Fibroblast of the conjunctiva (primary cell): ENCODE data around the gene SMIM15.
"Not testable (repeated sequence)": the region's sequence is repeated elsewhere in the genome, so short reads cannot be mapped to it uniquely, and the experiment has no call there.

Experiments used
- DNase-seq: peaks from one replicate; pipeline ENCODE4 v3.0.0-alpha.2; 2010; ENCODE audit warnings: low read depth

The SMIM15 gene, protein sequence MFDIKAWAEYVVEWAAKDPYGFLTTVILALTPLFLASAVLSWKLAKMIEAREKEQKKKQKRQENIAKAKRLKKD

DNA sequence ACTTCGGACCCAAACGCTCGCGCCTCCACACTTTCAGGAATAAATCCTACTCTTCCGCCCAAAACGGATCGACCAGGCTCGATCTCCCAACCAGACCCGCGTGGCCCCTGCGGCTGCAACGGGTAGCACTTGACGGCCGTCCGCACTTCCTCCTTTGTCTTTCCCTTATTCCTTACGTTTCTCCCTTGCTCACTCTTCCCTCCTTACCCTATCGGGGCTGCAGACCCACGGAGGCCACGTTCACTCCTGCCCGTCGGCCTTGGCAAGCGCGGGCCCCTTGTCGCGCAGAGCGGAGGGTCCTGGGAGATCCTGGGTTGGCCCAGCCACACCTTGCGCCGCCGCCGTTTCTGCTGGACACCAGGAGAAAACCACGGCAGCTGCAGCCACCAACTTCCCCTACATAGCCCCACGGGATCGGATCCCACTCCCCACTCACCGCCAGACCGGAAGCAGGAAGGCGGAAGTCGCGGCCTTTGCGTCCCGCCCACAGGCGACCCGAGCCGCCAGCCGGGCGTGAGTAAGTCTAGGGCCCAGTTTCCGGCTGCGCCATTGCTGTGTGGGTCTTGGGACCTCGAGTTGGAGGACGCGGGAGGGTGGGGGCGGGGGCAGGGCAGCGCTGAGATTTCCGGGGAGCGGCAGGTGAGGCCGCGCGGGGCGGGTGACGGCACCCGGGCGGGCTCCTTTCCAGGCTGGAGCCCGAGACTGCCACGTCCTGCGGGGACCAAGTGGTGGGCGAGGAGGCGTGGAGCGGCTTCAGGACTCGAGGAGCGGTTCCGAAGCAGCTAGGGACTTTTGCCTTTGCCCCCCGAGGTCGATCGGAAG, at the start of gene SMIM15:
TSS of gene SMIM15 (minus strand) at position 459 of the 822 bp plus-strand sequence. CDS start 2,297 bp downstream, outside the sequence.
- DNase-seq: peak; percentile 76

DNA sequence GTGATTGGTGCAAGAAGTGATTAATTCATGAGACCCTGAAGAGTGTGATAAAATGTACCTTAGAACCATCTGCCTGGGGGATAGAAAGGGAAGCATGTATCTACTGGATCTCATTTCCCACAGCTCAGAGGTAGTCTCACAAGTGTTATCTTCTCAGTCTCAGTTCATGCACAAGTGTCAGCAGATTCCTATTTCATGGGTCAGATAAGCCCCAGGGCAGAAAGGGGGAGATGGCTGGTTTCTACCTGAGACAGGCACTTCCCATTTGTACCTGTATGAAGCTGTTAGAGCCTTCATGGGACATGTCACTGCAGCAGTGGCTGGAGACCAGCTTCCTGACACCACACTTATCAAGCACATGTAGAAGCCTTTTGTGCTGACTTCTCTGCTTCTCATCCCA, 45.6 kb upstream of the SMIM15 start:
- DNase-seq: no peak

DNA sequence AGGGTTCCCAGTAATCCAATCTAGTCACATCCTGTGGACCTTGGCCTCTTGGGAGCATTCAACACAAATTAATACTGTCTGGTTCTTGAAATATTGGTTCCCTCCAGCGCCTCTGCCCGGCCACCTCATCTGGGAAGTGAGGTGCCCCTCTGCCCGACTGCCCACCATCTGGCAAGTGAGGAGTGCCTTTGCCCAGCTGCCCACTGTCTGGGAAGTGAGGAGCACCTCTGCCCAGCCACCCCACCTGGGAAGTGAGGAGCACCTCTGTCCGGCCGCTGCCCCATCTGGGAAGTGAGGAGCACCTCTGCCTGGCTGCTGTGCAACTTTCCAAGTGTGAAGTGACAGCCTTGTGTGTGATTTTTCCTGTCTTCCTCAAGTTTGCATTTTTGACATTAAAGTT, 42.7 kb upstream of the SMIM15 start:
- no peak for DNase-seq

DNA sequence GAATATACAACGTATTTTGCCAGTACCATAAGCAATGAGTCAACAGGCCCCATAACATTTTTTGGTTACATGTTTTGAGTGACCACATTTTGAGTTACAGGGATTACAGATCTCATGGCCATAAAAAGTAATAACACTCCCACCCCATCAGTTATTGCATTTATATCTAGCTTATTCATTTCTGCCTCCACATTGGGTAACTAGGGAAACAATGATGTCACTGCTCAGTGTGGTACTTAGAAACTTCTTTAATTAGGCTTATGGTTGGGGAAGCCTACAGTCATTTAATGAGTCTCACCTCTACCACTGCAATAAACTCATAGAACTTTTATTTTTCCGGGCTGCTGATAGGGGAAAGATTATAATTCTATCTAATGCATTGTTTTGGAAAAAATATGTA, 39.9 kb upstream of the SMIM15 start:
- no peak for DNase-seq

DNA sequence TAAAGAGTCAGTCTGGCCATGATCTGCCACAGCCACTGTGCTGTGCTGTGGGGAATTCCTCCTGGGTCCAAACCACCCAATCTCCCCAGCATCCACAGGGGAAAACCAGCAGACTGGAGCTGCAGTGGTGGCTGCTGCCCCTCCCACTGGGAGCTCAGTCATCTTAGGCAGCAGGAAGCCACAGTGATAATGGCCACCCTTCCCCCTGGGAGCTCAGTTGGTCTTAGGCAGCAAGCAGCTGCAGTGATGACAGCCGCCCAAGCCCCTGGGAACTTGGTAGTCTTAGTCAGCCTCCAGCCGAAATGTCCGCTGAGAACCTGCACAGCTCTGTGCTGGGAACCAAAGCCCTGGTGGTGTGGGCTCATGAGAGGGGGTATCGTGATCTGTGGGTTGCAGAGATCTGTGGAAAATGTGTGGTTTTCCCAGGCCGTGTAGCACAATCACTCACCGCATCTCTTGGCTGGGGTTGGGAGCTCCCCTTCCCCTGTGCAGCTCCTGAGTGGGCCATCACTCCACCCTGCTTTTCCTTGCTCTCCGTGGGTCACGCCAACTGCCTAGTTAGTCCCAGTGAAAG, 38.4 kb upstream of the SMIM15 start:
- no peak for DNase-seq

DNA sequence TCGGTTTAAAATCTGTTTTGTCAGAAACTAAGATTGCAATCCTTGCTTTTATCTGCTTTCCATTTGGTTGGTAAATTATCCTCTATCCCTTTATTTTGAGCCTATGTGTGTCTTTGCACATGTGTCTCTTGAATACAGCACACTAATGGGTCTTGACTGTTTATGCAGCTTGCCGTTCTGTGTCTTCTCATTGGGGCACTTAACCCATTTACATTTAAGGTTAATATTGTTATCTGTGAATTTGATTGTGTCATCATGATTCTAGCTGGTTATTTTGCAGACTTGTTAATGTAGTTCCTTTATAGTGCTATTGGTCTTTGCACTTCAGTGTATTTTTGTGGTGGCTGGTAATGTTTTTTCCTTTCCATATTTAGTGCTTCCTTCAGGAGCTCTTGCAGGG, 36.3 kb upstream of the SMIM15 start:
- no peak for DNase-seq

DNA sequence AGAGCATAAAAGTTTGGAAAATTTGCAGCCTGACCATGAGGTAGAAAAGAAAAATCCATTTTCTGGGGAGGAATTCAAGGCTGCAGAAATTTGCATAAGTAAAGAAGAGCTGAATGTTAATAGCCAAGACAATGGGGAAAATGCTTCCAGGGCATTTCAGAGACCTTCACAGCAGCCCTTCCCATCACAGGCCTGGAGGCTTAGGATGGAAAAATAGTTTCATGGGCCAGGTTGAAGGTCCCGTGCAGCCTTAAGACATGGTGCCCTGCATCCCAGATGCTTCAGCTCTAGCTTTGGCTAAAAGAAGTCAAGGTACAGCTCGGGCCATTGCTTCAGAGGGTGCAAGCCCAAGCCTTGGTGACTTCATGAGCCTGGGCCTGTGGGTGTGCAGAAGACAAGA, 25.6 kb upstream of the SMIM15 start:
- DNase-seq: not testable (repeated sequence)

DNA sequence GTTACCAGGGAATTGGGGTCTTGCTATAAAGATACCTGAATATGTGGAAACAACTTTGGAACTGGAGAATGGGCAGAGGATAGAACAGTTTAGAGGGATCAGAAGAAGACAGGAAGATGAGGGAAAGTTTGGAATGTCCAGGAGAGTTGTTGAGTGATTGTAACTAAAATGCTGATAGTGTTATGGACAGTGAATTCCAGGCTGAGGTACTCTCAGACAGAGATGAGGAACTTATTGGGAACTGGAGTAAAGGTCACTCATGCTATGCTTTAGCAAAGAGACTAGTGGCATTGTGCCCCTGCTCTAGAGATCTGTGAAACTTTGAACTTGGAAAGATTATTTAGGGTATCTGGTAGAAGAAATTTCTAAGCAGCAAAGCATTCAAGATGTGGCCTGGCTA, 25.1 kb upstream of the SMIM15 start:
- DNase-seq: not testable (repeated sequence)

DNA sequence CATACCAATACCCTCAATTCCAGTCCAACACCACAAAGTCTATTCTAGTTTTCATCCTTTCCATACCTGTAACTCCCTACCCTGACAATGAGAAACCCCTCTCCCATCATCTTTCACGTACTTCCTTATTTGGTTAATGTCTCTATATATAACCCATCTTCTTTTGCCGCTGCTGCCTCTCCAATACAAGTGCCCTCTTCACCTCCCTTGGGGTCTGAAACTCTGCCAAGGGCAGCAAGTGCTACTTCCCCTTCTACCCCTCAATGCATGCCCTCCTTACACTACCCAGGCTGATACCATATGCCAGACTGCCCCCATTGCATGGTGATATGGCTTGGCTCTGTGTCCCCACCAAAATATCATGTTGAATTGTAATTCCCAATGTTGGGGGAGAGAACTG, 24.4 kb upstream of the SMIM15 start:
- no peak for DNase-seq

DNA sequence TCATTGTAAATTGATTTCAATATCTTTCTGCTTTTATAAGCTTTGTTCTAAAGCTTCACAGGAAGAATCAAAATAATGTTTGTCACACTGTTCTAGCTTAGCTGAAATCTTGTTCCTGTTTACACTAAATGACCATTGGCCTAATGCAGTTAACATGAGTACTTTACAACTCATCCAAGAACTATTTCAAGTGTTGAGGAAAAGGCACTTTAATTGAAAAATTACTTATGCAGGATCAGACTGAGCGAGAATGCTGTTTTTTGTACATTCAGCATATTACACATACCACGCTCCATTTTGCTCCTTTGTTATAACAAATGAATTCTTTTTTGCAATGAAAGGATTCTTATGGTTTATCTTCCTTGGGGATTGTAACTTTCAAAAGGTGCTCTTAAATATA, 22.4 kb upstream of the SMIM15 start:
- no peak for DNase-seq

DNA sequence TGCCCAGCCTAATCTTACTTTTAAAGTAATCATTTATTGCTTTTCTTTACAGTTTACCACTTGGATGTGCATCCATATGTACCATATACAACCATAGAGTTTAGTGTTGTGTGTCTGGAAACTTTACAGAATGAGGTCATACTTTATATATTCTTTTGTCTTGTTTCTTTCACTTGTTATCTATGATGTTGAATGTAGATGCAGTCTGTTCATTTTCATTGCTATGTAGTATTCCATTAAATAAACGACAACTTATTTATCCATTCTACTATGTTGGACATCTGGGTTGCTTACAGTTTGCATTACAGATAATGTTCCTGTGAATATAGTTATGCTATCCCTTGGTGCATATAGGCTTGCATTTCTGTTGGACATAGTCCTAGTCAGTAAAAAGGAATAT, 21.3 kb upstream of the SMIM15 start:
- no peak for DNase-seq

DNA sequence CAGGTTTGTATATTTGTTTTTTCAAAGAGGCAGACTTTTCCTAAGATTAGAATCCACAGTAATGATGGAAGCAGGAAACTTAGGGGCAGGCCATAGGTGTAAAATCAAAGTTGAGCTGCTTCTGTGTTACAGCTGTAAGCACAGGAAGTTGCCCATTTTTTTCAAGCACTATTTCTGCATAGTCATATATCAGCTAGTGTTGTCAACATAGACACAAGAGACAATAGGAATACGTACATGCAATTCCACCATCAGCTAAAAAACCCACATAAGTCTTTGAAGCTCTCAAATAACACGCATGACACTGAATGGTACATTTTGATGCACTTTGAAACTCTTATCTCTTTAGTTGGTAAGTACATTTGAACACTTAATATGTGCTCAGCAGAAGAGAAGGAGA, 20.2 kb upstream of the SMIM15 start:
- DNase-seq: no peak

DNA sequence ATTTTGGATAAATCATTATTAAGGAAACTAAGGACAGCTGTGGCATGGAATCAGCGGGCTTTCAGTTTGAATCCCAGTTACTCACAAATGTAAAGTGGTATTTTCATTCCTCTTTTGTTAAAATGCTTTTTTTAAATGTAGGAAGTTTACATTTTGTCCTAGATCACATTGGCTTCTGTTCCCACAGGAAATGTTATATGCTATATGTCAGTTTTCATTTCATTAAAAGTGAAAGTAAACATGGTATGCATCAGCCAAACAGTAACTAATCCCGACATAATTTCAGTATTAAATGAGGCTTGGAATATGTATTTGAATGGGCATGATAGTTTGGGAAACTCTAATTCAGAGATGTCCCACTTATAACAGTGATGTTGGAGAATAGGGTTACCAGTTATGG, 18.6 kb upstream of the SMIM15 start:
- DNase-seq: no peak

DNA sequence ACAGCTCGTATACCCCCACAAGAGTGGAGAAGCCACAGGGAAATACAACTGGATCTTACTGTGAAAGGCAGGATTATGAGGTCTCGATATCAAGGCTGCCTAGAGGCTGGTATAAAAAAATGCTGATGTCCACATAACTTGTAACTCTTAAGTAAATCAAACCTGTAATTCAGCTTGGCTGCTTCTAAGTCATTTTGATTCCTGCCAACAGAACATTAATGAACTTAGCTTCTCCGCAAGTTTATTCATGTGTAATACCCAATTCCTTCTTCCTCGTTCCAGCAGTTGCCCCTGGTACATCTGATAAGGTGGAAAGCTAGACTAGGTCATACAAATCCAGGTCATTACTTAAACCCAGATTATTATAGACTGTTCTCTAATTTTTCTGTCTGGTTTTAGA, 16.4 kb upstream of the SMIM15 start:
- no peak for DNase-seq

DNA sequence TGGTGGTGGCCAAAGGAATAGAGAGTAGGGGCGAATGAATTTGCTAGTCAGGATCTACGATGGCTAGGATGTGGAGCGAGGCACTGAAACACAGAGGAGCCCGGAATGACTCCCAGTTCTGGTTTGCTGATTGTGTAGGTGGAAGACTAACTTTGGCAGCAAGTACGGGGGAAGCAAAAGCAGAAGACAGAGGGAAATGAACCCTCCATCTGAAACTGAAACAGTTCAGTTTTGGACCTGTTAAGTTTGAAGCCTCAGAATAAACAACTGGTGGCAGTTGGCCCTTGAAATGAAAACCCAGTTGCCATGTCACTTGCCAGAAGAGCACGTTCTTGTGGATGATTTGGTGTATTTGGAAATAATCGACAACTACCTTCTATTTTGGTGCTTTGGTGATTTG, 15.4 kb upstream of the SMIM15 start:
- no peak for DNase-seq

DNA sequence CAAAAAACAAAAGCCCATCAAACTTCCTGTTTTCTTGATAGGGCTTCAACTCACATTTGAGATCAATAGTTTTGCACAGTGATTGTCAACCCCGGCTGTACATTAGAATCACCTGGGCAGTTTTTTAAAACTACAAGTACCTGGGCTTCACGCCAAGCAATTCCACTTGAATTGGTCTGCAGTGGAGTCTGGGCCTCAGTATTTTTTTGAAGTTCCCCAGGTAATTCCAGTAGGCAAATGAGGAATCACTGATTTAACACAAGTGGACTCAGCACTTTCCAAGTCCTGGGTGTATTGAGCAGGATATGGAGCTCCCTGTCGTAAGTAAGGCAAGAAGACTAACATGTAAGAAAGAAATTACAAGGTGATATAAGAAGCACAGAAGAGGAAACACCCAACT, 14.8 kb upstream of the SMIM15 start:
- no peak for DNase-seq

DNA sequence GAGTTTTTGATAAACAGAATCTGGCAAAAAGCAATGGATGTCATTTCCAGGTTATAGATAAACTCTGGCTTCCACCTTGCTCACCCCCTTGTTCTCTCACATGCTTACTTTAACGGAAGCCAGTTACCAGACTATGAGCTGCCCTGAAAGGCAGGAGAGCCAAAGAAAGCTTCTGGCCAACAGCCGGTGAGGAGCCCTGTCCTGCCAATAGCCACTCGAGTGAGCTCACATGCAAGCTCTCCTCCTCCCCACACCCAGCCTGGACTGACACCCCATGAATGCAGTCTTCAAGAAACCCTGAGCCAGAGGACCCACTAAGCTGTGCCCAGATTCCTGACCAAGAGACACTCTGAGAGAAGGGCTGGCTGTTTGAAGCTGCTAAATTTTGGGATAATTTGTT, 14.4 kb upstream of the SMIM15 start:
- DNase-seq: no peak

DNA sequence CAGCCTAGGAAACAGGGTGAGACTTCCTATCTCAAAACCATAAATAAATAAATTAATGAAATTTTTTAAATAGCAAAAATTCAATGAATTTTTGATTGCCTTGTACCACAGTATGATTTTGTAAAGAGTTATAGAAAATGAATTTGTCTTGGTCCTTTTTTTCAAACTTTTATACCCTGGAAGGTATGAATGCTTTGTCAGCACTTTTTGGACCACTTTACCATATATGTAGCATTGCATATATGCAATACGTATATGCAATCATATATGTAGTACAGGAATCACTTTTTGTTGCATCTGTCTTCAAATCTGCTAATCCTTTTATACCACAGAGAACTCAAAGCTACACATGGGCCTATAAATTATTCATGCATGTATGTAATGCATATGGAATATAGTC, 9.2 kb upstream of the SMIM15 start:
- no peak for DNase-seq

DNA sequence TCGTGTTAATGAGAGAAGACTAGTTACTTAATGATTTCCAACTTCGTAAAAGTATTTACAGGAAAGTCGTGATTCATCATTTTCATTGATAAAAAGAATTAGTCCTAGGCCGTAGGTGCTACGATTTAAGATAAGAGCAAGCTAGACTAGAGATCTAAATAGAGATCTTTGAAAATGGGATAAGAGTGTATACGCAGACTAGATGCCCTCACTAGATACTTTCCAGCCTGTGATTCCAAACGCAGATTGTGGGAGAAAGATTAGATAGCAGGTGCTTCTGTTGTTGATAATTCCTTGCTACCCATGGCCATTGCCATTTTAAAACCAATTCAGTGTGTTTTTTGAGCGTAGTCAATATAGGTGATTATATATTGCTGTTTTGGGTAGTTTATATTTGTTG, 6.7 kb upstream of the SMIM15 start:
- no peak for DNase-seq

DNA sequence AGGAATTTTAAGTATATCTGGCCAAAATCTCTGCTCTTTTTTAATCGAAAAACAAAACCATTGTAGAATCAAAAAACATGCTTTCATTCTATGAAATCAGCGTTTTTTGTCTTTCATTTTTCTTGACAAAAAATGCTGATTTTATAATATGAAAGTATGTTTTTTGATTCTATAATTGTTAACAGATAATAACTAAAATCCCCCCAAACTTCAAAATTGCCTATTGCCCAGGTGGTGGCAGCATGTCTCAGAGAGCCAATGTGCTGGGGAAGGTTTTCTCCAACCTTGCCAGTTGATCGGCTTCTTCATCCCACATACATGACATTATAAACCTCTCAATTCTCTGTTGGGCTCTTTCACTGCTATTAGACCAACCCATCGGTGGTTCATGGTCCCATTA, 5.1 kb upstream of the SMIM15 start:
- DNase-seq: peak; percentile 48

DNA sequence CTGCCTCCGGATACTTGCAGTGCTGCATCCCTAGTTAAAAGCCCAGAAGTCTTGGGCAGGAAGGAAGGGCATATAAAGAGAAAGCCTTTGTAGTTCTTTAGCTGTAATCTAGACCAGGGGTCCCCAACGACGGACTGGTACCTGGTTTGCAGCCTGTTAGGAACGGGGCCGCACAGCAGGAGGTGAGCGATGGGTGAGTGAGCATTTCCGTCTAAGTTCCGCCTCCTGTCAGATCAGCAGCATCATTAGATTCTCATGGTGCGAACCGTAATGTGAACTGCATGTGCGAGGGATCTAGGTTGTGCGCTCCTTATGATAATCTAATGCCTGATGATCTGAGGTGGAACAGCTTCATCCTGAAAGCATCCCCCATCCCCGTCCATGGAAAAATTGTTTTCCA, 1.6 kb upstream of the SMIM15 start:
- DNase-seq: no peak

DNA sequence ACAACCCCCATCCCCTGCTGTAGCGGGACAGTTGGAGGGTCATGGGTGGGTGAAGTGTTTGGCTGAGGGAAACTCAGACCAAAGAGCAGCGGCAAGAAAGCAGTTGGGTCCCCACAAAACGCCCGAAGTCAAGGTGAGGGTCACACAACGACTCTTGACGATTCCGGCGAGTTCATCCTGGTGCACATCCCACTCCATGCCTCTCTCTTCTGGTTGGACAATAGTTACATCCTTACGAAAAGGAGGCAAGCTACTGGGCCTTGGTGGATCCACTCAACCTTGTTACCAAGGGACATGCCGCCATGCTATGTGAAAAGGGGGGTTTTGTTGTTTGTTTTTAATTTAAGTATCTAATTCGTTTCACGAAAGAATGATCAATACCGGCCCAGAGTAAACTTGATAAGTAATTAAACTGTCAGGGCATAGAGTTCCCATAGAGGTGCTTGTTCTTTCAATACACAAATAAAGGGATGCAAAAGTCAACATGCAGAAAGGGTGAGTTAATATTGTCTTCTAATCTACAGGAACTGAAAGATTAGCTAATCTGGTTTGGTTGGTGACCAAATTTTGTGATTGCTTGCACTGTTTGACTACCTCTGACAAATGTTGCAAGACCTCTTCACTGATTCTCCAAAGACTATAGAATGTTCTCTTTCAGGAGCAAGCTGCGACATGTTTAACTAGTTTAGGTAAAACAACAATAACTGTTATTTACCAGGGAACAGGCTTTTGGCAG, 732 bp upstream of the SMIM15 start:
- DNase-seq: peak; percentile 12

DNA sequence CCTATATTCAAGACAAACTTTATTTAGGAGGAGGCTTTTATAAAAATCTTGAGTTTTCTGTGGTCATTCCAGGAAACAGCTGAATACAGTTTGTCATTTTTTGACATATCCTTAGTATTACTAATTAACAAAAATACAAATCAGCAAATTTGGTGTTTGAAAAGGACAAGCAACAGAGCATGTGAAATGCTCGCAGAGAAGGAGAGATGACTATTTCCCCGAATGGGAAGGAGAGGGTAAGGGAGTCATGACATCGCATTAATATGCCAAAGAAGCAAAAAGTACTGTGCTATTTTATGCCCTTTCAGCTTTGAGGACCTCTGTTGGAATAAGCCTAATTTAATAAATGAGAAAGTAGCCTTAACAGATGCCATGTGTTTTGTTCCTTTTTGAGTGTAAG, 1.8 kb downstream of the SMIM15 start:
- DNase-seq: no peak
